C4-2B (cell line): ENCODE data around the gene PBX1.

ENCODE experiments used
- H3K27ac ChIP-seq: fragments of 450-650 bp; 2 replicates; pipeline ENCODE4 v1.5.1; 2017
- CTCF ChIP-seq: fragments of 450-650 bp; conservative IDR thresholded peaks from 2 replicates; pipeline ENCODE4 v1.5.1; 2017; ENCODE audit warnings: mild to moderate bottlenecking
- ZFX ChIP-seq: fragments of 450-650 bp; IDR thresholded peaks from 2 replicates; pipeline ENCODE4 v1.6.1; 2017

The PBX1 gene

DNA sequence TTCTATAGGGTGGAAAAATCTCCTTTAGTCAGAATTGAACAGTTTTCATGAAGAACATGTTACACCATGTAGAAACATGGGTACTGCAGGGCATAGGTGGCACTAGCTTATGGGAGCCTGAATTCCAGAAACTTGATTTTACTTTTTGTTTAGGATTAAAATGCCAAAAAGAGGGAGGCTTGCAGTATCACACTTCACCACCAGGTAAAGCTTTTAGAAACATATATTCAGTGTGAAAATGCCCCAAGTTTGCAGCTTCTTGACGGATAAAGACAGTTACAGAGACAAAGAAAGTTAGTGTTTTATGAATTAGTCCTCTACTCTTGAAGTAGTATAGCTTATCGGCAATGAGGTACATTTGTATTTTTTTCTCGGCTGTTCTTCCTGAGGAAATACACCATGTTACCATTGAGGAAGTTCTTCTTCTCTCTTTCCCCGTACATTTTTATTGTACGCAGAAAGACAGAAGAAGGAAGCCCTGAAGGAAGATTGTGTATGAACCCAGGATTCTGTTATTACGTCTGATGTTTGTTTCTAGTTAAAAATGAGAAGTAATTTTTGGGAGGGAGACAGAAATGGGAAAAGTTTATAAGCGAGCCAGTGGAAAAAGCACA is 66.1 kb downstream of the PBX1 start:
- H3K27ac ChIP-seq = no peak overlapping the region
- no peak for TF ChIP-seq ZFX
- TF ChIP-seq CTCF = peak; percentile 36

DNA sequence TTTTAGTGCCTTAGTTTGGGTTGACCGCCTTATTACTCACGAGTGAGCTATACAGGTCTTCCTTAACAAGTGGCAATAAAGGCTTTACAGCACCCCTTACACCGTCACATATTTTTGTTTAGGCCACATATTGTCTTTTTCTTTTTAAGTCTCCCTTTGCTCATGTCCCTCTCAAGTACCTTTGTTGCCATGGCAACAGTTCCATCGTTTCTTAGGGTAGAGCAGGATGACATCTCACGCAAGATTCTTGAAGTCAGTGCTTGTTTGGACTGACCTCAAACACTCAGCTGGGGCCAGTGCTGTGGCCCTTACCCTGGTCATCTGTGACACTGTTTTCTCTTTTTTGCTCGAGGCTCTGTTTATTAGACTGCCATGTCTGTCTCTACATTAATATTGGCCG is 69.8 kb downstream of the PBX1 start:
- TF ChIP-seq ZFX (no peak), CTCF (no peak)
- H3K27ac ChIP-seq = no peak overlapping the region

- no peak for TF ChIP-seq CTCF
- TF ChIP-seq ZFX = no peak
- H3K27ac ChIP-seq = no peak overlapping the region
Observed at GRCh38 chr1:164629971-164630370, 71.0 kb downstream of the PBX1 start.

DNA sequence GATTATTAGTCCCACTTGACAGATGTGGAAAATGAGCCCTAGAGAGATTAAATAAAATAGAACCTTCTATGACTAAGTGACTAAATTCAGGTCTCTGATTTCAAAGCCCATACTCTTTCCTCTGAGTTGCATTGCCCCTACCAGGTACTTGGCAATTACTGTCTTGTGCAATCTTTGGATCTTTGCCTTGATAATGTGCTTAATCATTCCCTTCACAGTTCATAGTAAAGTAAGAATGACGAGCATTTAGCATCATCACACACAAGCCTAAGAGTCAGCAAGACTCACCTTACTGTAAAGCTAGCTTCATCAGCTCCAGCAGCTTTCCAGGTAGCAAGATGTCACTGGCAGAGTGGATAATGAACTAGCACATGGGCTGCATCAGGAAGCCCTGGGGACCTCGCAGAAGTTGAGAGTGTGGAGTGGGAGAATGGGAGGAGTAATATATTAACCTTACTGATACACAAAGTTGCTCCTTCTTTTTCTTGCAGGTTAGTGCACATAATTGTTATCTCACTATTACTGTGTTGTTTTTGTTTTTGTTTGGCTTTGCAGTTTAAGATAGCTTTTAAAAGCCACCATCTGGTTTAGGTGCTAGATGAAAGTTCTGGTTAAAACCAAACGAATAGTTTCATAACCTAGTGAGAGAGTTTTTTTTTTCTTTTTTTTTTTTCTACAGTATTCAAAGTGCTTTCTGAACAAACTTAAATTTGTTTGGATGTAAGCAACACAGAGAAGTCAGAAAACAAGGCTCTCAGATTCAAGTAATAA is 71.8 kb downstream of the PBX1 start:
- TF ChIP-seq ZFX (no peak), CTCF (no peak)
- no peak overlapping the region for H3K27ac ChIP-seq

DNA sequence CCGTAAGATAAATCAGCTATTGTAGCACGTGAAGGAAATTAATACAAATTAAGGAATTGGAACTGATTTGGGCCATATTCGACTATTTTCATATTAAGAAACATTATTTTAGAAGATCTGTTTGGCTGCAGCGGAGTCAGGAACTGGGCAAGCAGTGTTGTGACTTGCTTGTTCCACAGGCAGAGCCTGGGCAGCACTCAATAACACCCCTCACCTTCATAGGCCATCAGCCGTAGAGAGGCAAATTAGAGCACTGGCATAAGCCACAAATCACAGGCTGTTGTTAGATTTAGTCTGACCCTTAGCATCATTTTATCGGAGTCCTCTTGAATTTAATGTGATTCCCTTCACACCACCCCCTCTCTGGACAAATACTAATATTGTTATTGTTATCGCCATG is 72.8 kb downstream of the PBX1 start:
- no peak overlapping the region for H3K27ac ChIP-seq

GRCh38 chr1:164633997-164634396 is 75.0 kb downstream of the PBX1 start:
- no peak overlapping the region for H3K27ac ChIP-seq
- TF ChIP-seq CTCF (no peak), ZFX (no peak)

More for the DNA sequence above, 72.8 kb downstream of the PBX1 start:
- TF ChIP-seq ZFX = no peak
- TF ChIP-seq CTCF = no peak

GRCh38 chr1:164635059-164635802 is 76.2 kb downstream of the PBX1 start:
- H3K27ac ChIP-seq = no peak overlapping the region

More at GRCh38 chr1:164635059-164635802, 76.2 kb downstream of the PBX1 start:
- TF ChIP-seq CTCF (no peak), ZFX (no peak)
